B cell (primary cell): ENCODE data around the gene TMEM80. TPM values are rescaled to one million over a fixed set of nuclear protein-coding genes. Genes with fewer than 3 reads are reported as not detected.

Source experiments
- ATAC-seq: fragments of 200-7000 bp; cut with Tn5 transposase; one replicate; pipeline ENCODE4 v1.10.0; 2021; ENCODE audit warnings: low read depth, mild to moderate bottlenecking, moderate number of reproducible peaks, moderate library complexity
- CTCF ChIA-PET: fragments of 350-600 bp; sonication (Branson Sonifier 250); formaldehyde crosslinking; loops from one replicate; lab custom pipeline; 2021; ENCODE audit warnings: antibody characterized with exemption, inconsistent platforms; lab: Charles Lee
- POLR2A ChIA-PET: fragments of 350-600 bp; sonication (Branson Sonifier 250); formaldehyde crosslinking; loops from one replicate; lab custom pipeline; 2021; ENCODE audit warnings: antibody characterized with exemption; lab: Charles Lee
- DNase-seq: peaks from one replicate; pipeline ENCODE4 v3.0.0; 2013
- H2AFZ ChIP-seq: 2 replicates; pipeline ENCODE4 v1.6.1; 2012; ENCODE audit warnings: mild to moderate bottlenecking, low read depth, low read length; ENCODE audit not compliant: insufficient read depth, poor library complexity, severe bottlenecking
- H3K27ac ChIP-seq, 2 donors: 1 replicate in 1 of 2; 2 replicates in 1 of 2; pipeline ENCODE4 v1.5.1; 2012 to 2013; ENCODE audit warnings: low read length in 2 of 2, mild to moderate bottlenecking in 2 of 2, moderate library complexity in 1 of 2
- H3K27me3 ChIP-seq, 4 experiments: fragments of 200-600 bp in 1 of 4; sonication (generic) in 1 of 4; replicated peaks in 1 of 4; 1 replicate in 2 of 4; 2 replicates in 2 of 4; pipeline versions ENCODE4 v1.6.1 to v1.7.0; 2013 to 2016; ENCODE audit warnings: low read length in 3 of 4, mild to moderate bottlenecking in 2 of 4, mixed read lengths in 1 of 4, moderate library complexity in 1 of 4; ENCODE audit not compliant: insufficient read depth in 4 of 4, control insufficient read depth in 3 of 4; ENCODE audit errors: control extremely low read depth in 1 of 4
- H3K36me3 ChIP-seq, 2 experiments: replicated peaks in 1 of 2; 1 replicate in 1 of 2; 2 replicates in 1 of 2; pipeline versions ENCODE4 v1.6.1 to v1.7.1; 2013; ENCODE audit warnings: low read length in 1 of 2; ENCODE audit not compliant: insufficient read depth in 2 of 2, control insufficient read depth in 1 of 2; ENCODE audit errors: control extremely low read depth in 1 of 2, extremely low read depth in 1 of 2
- H3K4me1 ChIP-seq, 2 donors: fragments of 200-600 bp in 1 of 2; sonication (generic) in 1 of 2; 1 replicate in 1 of 2; 2 replicates in 1 of 2; pipeline versions ENCODE4 v1.5.1 to v1.6.1; 2013 to 2017; ENCODE audit warnings: low read length in 2 of 2; ENCODE audit not compliant: control insufficient read depth in 2 of 2, insufficient read depth in 2 of 2
- H3K4me2 ChIP-seq: replicated peaks from 2 replicates; pipeline ENCODE3; 2012; ENCODE audit warnings: mild to moderate bottlenecking, low read depth, low read length; ENCODE audit not compliant: poor library complexity, severe bottlenecking
- H3K4me3 ChIP-seq, 5 experiments: fragments of 200-600 bp in 1 of 5; sonication (generic) in 1 of 5; 1 replicate in 3 of 5; 2 replicates in 2 of 5; pipeline versions ENCODE4 v1.5.1 to v1.7.0; 2011 to 2016; ENCODE audit warnings: low read length in 4 of 5, mild to moderate bottlenecking in 4 of 5, low read depth in 2 of 5, control low read depth in 1 of 5, moderate library complexity in 1 of 5; ENCODE audit not compliant: insufficient read depth in 1 of 5; ENCODE audit errors: control extremely low read depth in 1 of 5, extremely low read depth in 1 of 5
- H3K79me2 ChIP-seq: fragments of 200-600 bp; sonication (generic); one replicate; pipeline ENCODE4 v1.6.0; 2016; ENCODE audit warnings: low read length; ENCODE audit not compliant: control insufficient read depth, insufficient read depth
- H3K9ac ChIP-seq: fragments of 200-600 bp; sonication (generic); 2 replicates; pipeline ENCODE4 v1.6.1; 2017; ENCODE audit warnings: mild to moderate bottlenecking, low read length, moderate library complexity
- H3K9me3 ChIP-seq, 3 donors: one replicate each; pipeline versions ENCODE4 v1.6.1 to v1.7.1; 2013; ENCODE audit warnings: low read length in 2 of 3; ENCODE audit not compliant: control insufficient read depth in 2 of 3, insufficient read depth in 1 of 3; ENCODE audit errors: control extremely low read depth in 1 of 3
- H4K20me1 ChIP-seq: 2 replicates; pipeline ENCODE4 v1.6.0; 2012; ENCODE audit warnings: mild to moderate bottlenecking, low read length; ENCODE audit not compliant: insufficient read depth, control insufficient read depth, poor library complexity, severe bottlenecking
- H3K27ac Mint-ChIP-seq: one replicate; pipeline ENCODE4 v1.8.0; 2021; ENCODE audit warnings: mixed read lengths
- H3K27me3 Mint-ChIP-seq: one replicate; pipeline ENCODE4 v1.8.0; 2021; ENCODE audit warnings: mixed read lengths
- H3K4me1 Mint-ChIP-seq: one replicate; pipeline ENCODE4 v1.8.0; 2021; ENCODE audit warnings: mixed read lengths
- H3K4me3 Mint-ChIP-seq: one replicate; pipeline ENCODE4 v1.8.0; 2021; ENCODE audit warnings: mixed read lengths
- H3K9me3 Mint-ChIP-seq: one replicate; pipeline ENCODE4 v1.8.0; 2022; ENCODE audit warnings: mixed read lengths; ENCODE audit not compliant: insufficient read depth
- EZH2 ChIP-seq: IDR thresholded peaks from 2 replicates; pipeline ENCODE4 v1.6.1; 2012; ENCODE audit warnings: borderline replicate concordance, low read depth, mild to moderate bottlenecking, moderate library complexity, low read length; ENCODE audit not compliant: insufficient read depth, poor library complexity, severe bottlenecking
- WGBS: methylation state at CpG from one replicate; pipeline ENCODE4 v1.1.5; 2013; ENCODE audit warnings: missing lambda C conversion rate; ENCODE audit not compliant: insufficient coverage; 5-methylcytosine and 5-hydroxymethylcytosine counted together
- intact Hi-C: fragments of 100-400 bp; cut with micrococcal nuclease; formaldehyde crosslinking; loops from one replicate; pipeline ENCODE4 v1.10.0; 2022
- polyA plus RNA-seq: library from polyadenylated mRNA; depleted of rRNA; stranded (reverse); fragments of >200 nt; gene quantifications from 2 replicates; pipeline ENCODE4 v1.2.3, GENCODE V29; 2012
- total RNA-seq, 2 donors: library from RNA; stranded (reverse); fragments of 120-200 nt in 1 of 2; gene quantifications; 1 replicate in 1 of 2; 2 replicates in 1 of 2; pipeline versions ENCODE4 v1.2.3 to v1.2.4, GENCODE V29; 2013 to 2022
- TF ChIP-seq, protein P1 (sequence below): fragments of 200-600 bp; IDR thresholded peaks from one replicate; pipeline ENCODE4 v1.8.0; 2022; ENCODE audit warnings: antibody characterized with exemption, mild to moderate bottlenecking

The TMEM80 gene
- total and polyA plus RNA-seq, 2 donors (not counting 1 experiment from before 2014, with no cell fraction given), result 72.5 to 84.1 TPM

DNA sequence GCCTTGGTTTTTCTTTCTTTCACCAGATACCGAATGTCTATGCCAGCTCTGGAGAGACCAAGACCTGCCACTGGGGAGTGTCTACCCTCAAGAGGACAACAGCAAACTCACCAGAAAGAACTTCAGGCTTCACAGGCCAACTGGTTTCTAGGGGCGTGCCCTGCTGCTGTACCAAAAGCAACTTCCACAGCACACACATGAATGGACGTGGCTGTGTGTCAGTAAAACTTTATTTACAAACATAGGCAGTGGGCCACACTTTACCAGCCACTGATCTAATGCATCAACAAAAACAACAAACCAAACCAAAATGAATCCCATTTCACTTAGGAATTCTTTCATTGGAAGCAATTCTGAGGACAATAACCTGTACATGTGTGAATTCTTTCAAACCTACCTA is 17.3 kb upstream of the TMEM80 start:
- CTCF ChIA-PET, result no interaction called here

DNA sequence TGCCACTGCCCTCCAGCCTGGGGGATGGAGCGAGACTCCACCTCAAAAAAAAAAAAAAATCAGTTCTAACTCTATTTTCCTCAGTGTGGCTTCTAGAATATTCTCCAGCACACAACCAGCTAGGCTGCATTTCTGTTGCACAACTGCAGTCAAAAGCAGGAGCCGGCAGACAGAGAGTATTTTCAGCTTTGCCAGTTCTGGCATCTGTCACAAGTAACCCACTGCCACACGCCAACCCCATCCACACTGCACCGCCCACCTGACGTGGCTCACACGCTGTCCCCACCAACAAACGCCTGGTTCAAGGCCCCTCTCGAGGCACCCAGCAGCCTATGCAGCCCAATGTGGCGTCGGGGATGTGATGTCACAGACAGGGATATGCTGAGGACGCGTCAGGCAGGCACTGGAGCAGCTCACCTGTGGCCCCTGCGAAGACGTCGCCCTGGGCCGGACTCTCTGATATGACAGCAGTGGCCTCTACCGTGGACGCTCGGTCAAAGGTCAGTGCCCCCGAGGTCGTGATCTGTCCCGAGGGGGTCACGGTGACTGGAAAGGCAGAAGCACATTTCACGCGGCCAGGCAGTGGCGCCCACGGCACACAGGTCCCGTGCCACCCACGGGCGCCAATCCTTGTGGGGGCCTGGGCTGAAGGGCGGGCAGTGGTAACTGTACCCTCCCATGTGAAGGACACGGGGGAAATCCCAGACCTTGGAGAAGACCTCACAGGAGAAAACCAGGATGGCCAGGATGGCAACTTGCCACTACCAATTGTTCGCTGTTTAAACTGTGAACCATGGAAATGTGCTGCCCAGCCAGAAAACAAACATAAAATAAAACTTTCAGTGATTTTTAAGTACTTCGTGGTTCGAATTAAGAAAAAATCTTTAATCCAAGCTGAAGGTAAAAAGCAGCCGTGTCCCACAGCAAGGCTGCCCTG is 16.1 kb upstream of the TMEM80 start:
- Histone ChIP-seq H3K36me3 (peaks cover 0 to 37% of the 10 kb centered on the region in 2 experiments), H3K79me2 (no peaks in the 10 kb centered on the region), H2AFZ (no peak overlapping the region), H4K20me1 (no peaks in the 10 kb centered on the region), H3K4me3 (no peak overlapping the region), H3K9ac (no peak overlapping the region), H3K4me2 (no peak overlapping the region), H3K9me3 (peaks cover 0 to 11% (median 0%) of the 10 kb centered on the region in 3 donors), H3K27me3 (no peaks in the 10 kb centered on the region), H3K4me1 (no peaks in the 10 kb centered on the region), H3K27ac (no peak overlapping the region)
- Mint-ChIP-seq H3K27ac (no peak overlapping the region), H3K4me1 (no peaks in the 10 kb centered on the region), H3K27me3 (no peaks in the 10 kb centered on the region), H3K9me3 (no peaks in the 10 kb centered on the region), H3K4me3 (no peak overlapping the region)
- ATAC-seq (no peak), DNase-seq (no peak)
- TF ChIP-seq EZH2, result no peak
- TF ChIP-seq, protein P1, sequence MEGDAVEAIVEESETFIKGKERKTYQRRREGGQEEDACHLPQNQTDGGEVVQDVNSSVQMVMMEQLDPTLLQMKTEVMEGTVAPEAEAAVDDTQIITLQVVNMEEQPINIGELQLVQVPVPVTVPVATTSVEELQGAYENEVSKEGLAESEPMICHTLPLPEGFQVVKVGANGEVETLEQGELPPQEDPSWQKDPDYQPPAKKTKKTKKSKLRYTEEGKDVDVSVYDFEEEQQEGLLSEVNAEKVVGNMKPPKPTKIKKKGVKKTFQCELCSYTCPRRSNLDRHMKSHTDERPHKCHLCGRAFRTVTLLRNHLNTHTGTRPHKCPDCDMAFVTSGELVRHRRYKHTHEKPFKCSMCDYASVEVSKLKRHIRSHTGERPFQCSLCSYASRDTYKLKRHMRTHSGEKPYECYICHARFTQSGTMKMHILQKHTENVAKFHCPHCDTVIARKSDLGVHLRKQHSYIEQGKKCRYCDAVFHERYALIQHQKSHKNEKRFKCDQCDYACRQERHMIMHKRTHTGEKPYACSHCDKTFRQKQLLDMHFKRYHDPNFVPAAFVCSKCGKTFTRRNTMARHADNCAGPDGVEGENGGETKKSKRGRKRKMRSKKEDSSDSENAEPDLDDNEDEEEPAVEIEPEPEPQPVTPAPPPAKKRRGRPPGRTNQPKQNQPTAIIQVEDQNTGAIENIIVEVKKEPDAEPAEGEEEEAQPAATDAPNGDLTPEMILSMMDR, result no peak
- POLR2A ChIA-PET, result no interaction called here
- intact Hi-C loops, result no loop called here
- CTCF ChIA-PET, result no interaction called here
- WGBS, result 97% methylated on average over 36 of the region's 36 CpGs

More for the DNA sequence above, 17.3 kb upstream of the TMEM80 start:
- Mint-ChIP-seq H3K27me3 (no peaks in the 10 kb centered on the region), H3K9me3 (no peaks in the 10 kb centered on the region), H3K4me3 (no peak overlapping the region), H3K27ac (no peak overlapping the region), H3K4me1 (no peaks in the 10 kb centered on the region)
- Histone ChIP-seq H2AFZ (no peak overlapping the region), H3K4me2 (no peak overlapping the region), H3K36me3 (peaks cover 0 to 39% of the 10 kb centered on the region in 2 experiments), H3K4me1 (no peaks in the 10 kb centered on the region), H3K4me3 (no peak overlapping the region), H3K27me3 (no peaks in the 10 kb centered on the region), H3K27ac (no peak overlapping the region), H3K79me2 (no peaks in the 10 kb centered on the region), H4K20me1 (no peaks in the 10 kb centered on the region), H3K9me3 (peaks cover 0 to 11% (median 0%) of the 10 kb centered on the region in 3 donors), H3K9ac (no peak overlapping the region)
- no peak for DNase-seq
- POLR2A ChIA-PET, result no interaction called here
- 100% methylated on average over 3 of the region's 3 CpGs for WGBS
- intact Hi-C loops, result no loop called here
- no peak for ATAC-seq
- no peak for TF ChIP-seq EZH2
- TF ChIP-seq, protein P1, result no peak
